BLaER1 treated with 17β-estradiol and CSF1 and Interleukin-3, amounts not matched to agents 10 nM and 100 nM (cell line): ENCODE results near the gene KANK2.

Experiments
- H3K27ac ChIP-seq, 11 experiments: shearing (Covaris generic); formaldehyde crosslinking; 2 replicates each; pipeline ENCODE4 v1.8.1; 2022
- H3K27me3 ChIP-seq, 11 experiments: shearing (Covaris generic); formaldehyde crosslinking; 2 replicates each; pipeline ENCODE4 v1.8.1; 2022
- H3K36me3 ChIP-seq, 11 experiments: shearing (Covaris generic); formaldehyde crosslinking; 2 replicates each; pipeline ENCODE4 v1.8.1; 2022
- H3K4me1 ChIP-seq, 10 experiments: shearing (Covaris generic); formaldehyde crosslinking; 2 replicates each; pipeline ENCODE4 v1.8.1; 2022
- H3K4me2 ChIP-seq, 11 experiments: shearing (Covaris generic); formaldehyde crosslinking; 2 replicates each; pipeline ENCODE4 v1.8.1; 2022
- H3K4me3 ChIP-seq, 10 experiments: shearing (Covaris generic); formaldehyde crosslinking; 2 replicates each; pipeline ENCODE4 v1.8.1; 2022
- H3K9ac ChIP-seq, 11 experiments: shearing (Covaris generic); formaldehyde crosslinking; 2 replicates each; pipeline ENCODE4 v1.8.1; 2022
- H3K9me3 ChIP-seq, 11 experiments: shearing (Covaris generic); formaldehyde crosslinking; replicated peaks in 1 of 11; 2 replicates each; pipeline ENCODE4 v1.8.1; 2022
- H4K20me1 ChIP-seq, 11 experiments: shearing (Covaris generic); formaldehyde crosslinking; 2 replicates each; pipeline ENCODE4 v1.8.1; 2022
- Cebpa-rat ChIP-seq, 11 experiments: shearing (Covaris generic); IDR thresholded peaks; 2 replicates each; pipeline ENCODE4 v1.8.1; 2022

Gene KANK2

GRCh38 chr19:11177592-11177991, 19.8 kb downstream of the KANK2 start:
- no peak for TF ChIP-seq Cebpa-rat (IDR thresholded peaks at IDR 0.05)
- no peak overlapping the region for H3K4me3 ChIP-seq
- no peak overlapping the region for H3K27ac ChIP-seq
- H3K4me1 ChIP-seq: peaks cover 23 to 39% (median 36%) of the 10 kb centered on the region in 10 experiments
- no peak overlapping the region for H3K4me2 ChIP-seq
- H3K9me3 ChIP-seq: no peaks in the 10 kb centered on the region
- H3K36me3 ChIP-seq: peaks cover 45 to 71% (median 58%) of the 10 kb centered on the region in 11 experiments
- H3K9ac ChIP-seq: no peak overlapping the region
- H4K20me1 ChIP-seq: peaks cover 0 to 21% (median 0%) of the 10 kb centered on the region in 11 experiments; a peak in 6 of 22 replicates
- H3K27me3 ChIP-seq: no peaks in the 10 kb centered on the region

DNA sequence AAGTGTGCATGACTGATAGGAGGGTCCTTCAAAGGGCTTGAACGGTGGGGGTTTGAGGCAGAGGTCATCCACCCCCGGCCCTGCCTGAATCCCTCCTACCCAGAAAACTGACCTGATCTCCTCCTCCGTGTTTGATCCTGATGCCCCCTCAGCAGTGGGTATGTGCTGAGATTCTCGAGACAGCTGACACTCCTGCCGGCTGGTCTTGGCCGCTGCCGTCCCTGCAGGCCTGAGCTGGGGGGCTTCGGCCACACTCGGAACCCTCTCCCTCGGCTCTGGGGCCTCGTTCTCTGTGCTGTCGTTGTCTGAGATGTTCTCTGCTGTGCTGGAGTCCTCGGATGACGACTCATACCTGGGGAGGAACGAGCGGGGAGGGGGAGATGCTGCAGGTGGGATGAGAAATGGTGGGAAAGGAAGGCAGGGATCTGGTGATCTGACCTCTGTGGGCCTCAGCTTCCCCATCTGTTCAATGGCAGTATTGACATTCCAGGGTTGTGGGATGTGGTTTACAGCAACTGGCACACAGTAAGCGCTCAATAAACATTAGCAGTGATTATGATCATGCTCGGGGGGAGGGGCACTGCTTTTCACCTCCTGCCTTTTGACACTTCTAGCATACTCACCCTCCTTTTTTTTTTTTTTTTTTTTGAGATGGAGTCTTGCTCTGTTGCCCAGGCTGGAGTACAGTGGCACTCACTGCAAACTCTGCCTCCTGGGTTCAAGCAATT, 20.7 kb downstream of the KANK2 start:
- peaks cover 0 to 24% (median 0%) of the 10 kb centered on the region in 11 experiments; a peak in 6 of 22 replicates for H4K20me1 ChIP-seq
- peaks cover 50 to 73% (median 63%) of the 10 kb centered on the region in 11 experiments for H3K36me3 ChIP-seq
- no peak overlapping the region for H3K27ac ChIP-seq
- no peak overlapping the region for H3K4me3 ChIP-seq
- H3K27me3 ChIP-seq: no peaks in the 10 kb centered on the region
- no peak overlapping the region for H3K9ac ChIP-seq
- no peaks in the 10 kb centered on the region for H3K9me3 ChIP-seq
- TF ChIP-seq Cebpa-rat (IDR thresholded peaks at IDR 0.05): no peak
- H3K4me2 ChIP-seq: no peak overlapping the region
- H3K4me1 ChIP-seq: peaks cover 23 to 35% (median 32%) of the 10 kb centered on the region in 10 experiments

GRCh38 chr19:11175920-11176319, 21.4 kb downstream of the KANK2 start:
- Histone ChIP-seq H3K27me3 (no peaks in the 10 kb centered on the region), H3K36me3 (peaks cover 55 to 80% (median 70%) of the 10 kb centered on the region in 11 experiments), H3K4me2 (no peak overlapping the region), H3K4me3 (no peak overlapping the region), H4K20me1 (peaks cover 0 to 24% (median 0%) of the 10 kb centered on the region in 11 experiments; a peak in 6 of 22 replicates), H3K27ac (no peak overlapping the region), H3K9ac (no peak overlapping the region), H3K4me1 (peaks cover 23 to 28% (median 26%) of the 10 kb centered on the region in 10 experiments), H3K9me3 (no peaks in the 10 kb centered on the region)
- no peak for TF ChIP-seq Cebpa-rat (IDR thresholded peaks at IDR 0.05)

- H3K36me3 ChIP-seq: peaks cover 62 to 96% (median 86%) of the 10 kb centered on the region in 11 experiments
- TF ChIP-seq Cebpa-rat (IDR thresholded peaks at IDR 0.05): no peak
- peaks cover 8 to 12% (median 11%) of the 10 kb centered on the region in 10 experiments for H3K4me1 ChIP-seq
- no peaks in the 10 kb centered on the region for H3K9me3 ChIP-seq
- H3K9ac ChIP-seq: no peak overlapping the region
- H3K4me3 ChIP-seq: no peak overlapping the region
- no peaks in the 10 kb centered on the region for H3K27me3 ChIP-seq
- no peak overlapping the region for H3K27ac ChIP-seq
- H3K4me2 ChIP-seq: no peak overlapping the region
- H4K20me1 ChIP-seq: peaks cover 0 to 24% (median 0%) of the 10 kb centered on the region in 11 experiments; a peak in 6 of 22 replicates
Observed at GRCh38 chr19:11174336-11174735, 23.0 kb downstream of the KANK2 start.

GRCh38 chr19:11173516-11174155, 23.7 kb downstream of the KANK2 start:
- TF ChIP-seq Cebpa-rat (IDR thresholded peaks at IDR 0.05): no peak
- Histone ChIP-seq H3K4me3 (no peak overlapping the region), H3K36me3 (peaks cover 68 to 100% (median 92%) of the 10 kb centered on the region in 11 experiments), H3K27ac (no peak overlapping the region), H3K4me1 (peaks cover under 1 to 5% (median 4%) of the 10 kb centered on the region in 10 experiments; a peak in 19 of 20 replicates), H4K20me1 (peaks cover 0 to 20% (median 0%) of the 10 kb centered on the region in 11 experiments; a peak in 6 of 22 replicates), H3K9ac (no peak overlapping the region), H3K4me2 (no peak overlapping the region), H3K9me3 (no peaks in the 10 kb centered on the region), H3K27me3 (no peaks in the 10 kb centered on the region)

DNA sequence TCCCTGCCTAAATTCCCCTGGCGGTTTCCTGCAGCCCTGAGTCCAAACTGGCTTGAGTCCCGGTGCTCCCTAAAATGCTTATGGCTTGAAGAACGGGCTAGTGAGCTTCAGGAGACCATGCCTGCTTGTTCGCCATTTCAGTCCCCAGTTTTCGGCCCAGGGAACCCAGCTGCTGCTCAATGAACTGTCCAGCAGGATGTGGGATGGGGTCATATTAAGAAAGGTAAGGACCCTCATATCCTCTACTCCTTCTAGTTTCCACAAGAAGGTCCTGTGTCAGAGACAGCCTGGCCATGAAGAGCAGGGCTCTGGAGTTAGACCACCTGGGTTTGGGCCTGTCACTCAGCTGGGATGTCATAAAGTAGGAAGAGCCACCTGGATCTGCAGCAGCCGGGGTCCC, 24.8 kb downstream of the KANK2 start:
- no peak overlapping the region for H3K4me3 ChIP-seq
- peaks cover 70 to 100% (median 95%) of the 10 kb centered on the region in 11 experiments for H3K36me3 ChIP-seq
- H3K4me1 ChIP-seq: no peaks in the 10 kb centered on the region
- no peak overlapping the region for H3K27ac ChIP-seq
- peaks cover 0 to 18% (median 0%) of the 10 kb centered on the region in 11 experiments; a peak in 6 of 22 replicates for H4K20me1 ChIP-seq
- no peak for TF ChIP-seq Cebpa-rat (IDR thresholded peaks at IDR 0.05)
- H3K9me3 ChIP-seq: no peaks in the 10 kb centered on the region
- H3K27me3 ChIP-seq: no peaks in the 10 kb centered on the region
- H3K4me2 ChIP-seq: no peak overlapping the region
- no peak overlapping the region for H3K9ac ChIP-seq

GRCh38 chr19:11171144-11171543, 26.2 kb downstream of the KANK2 start:
- H3K9ac ChIP-seq: no peak overlapping the region
- H3K4me2 ChIP-seq: no peak overlapping the region
- no peak for TF ChIP-seq Cebpa-rat (IDR thresholded peaks at IDR 0.05)
- no peaks in the 10 kb centered on the region for H3K27me3 ChIP-seq
- peaks cover 0 to 16% (median 0%) of the 10 kb centered on the region in 11 experiments; a peak in 6 of 22 replicates for H4K20me1 ChIP-seq
- no peak overlapping the region for H3K27ac ChIP-seq
- H3K4me1 ChIP-seq: no peaks in the 10 kb centered on the region
- no peaks in the 10 kb centered on the region for H3K9me3 ChIP-seq
- H3K4me3 ChIP-seq: no peak overlapping the region
- peaks cover 64 to 100% (median 93%) of the 10 kb centered on the region in 11 experiments for H3K36me3 ChIP-seq

- Histone ChIP-seq H3K9ac (no peak overlapping the region), H4K20me1 (peaks cover 0 to 11% (median 0%) of the 10 kb centered on the region in 11 experiments; a peak in 3 of 22 replicates), H3K4me2 (no peak overlapping the region), H3K9me3 (no peaks in the 10 kb centered on the region), H3K4me3 (no peak overlapping the region), H3K27ac (no peak overlapping the region), H3K4me1 (no peaks in the 10 kb centered on the region), H3K36me3 (peaks cover 65 to 100% (median 96%) of the 10 kb centered on the region in 11 experiments), H3K27me3 (no peaks in the 10 kb centered on the region)
- no peak for TF ChIP-seq Cebpa-rat (IDR thresholded peaks at IDR 0.05)
Observed at GRCh38 chr19:11169896-11170678, 27.3 kb downstream of the KANK2 start.

DNA sequence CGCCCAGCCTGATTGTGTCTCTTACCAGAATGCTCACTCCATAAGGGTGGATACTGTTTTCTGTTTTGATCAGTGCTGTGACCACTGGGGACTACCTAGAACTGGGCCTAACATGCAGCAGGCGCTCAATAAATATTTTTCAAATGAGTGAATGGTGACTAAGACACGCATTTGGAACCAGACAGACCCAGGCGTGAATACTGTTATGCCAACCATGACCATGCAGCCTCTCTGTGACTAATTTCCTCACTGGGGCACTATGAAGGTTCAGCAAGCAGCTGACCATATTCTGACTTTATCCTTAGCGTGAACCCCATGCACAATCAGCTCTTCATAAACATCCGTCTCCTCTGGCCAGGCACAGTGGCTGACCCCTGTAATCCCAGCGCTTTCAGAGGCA, 28.8 kb downstream of the KANK2 start:
- no peak overlapping the region for H3K9ac ChIP-seq
- no peaks in the 10 kb centered on the region for H3K9me3 ChIP-seq
- H3K27me3 ChIP-seq: no peaks in the 10 kb centered on the region
- no peak overlapping the region for H3K27ac ChIP-seq
- peaks cover 0 to 11% (median 0%) of the 10 kb centered on the region in 11 experiments; a peak in 2 of 22 replicates for H4K20me1 ChIP-seq
- H3K36me3 ChIP-seq: peaks cover 51 to 100% (median 83%) of the 10 kb centered on the region in 11 experiments
- TF ChIP-seq Cebpa-rat (IDR thresholded peaks at IDR 0.05): no peak
- no peak overlapping the region for H3K4me2 ChIP-seq
- no peak overlapping the region for H3K4me3 ChIP-seq
- H3K4me1 ChIP-seq: no peaks in the 10 kb centered on the region
